Activated effector memory CD4-positive, alpha-beta T cell treated with Interleukin-2 at 50 U/mL for 16 hours (primary cell): Measurements from ENCODE around the gene NUB1.
A peak's percentile ranks its signal among the peaks of the same experiment; 100 is the strongest.

Experiments
- DNase-seq: peaks from one replicate; pipeline ENCODE4 v3.0.0-alpha.2; 2020

The NUB1 gene

GRCh38 chr7:151379534-151380198 lies 38.1 kb downstream of the NUB1 start:
- DNase-seq: no peak

GRCh38 chr7:151380199-151381097 lies 38.8 kb downstream of the NUB1 start:
- no peak for DNase-seq

- DNase-seq: no peak
Observed at GRCh38 chr7:151381098-151381347, 39.4 kb downstream of the NUB1 start.

- peak; percentile 46 for DNase-seq
Observed at GRCh38 chr7:151381348-151382078, 39.9 kb downstream of the NUB1 start.

- DNase-seq: peak; percentile 23
Observed at GRCh38 chr7:151382079-151382885, 40.7 kb downstream of the NUB1 start.

- DNase-seq: no peak
Observed at GRCh38 chr7:151383638-151384351, 42.2 kb downstream of the NUB1 start.

- DNase-seq: no peak
Observed at GRCh38 chr7:151384352-151384697, 42.7 kb downstream of the NUB1 start.

GRCh38 chr7:151384776-151385625 lies 43.4 kb downstream of the NUB1 start:
- DNase-seq: no peak

- DNase-seq: no peak
Observed at GRCh38 chr7:151385626-151386300, 44.2 kb downstream of the NUB1 start.

- no peak for DNase-seq
Observed at GRCh38 chr7:151386301-151387160, 44.9 kb downstream of the NUB1 start.

GRCh38 chr7:151387161-151388006 lies 45.8 kb downstream of the NUB1 start:
- DNase-seq: no peak

- DNase-seq: no peak
Observed at GRCh38 chr7:151388007-151388297, 46.3 kb downstream of the NUB1 start.

- no peak for DNase-seq
Observed at GRCh38 chr7:151388430-151388829, 46.8 kb downstream of the NUB1 start.

- DNase-seq: no peak
Observed at GRCh38 chr7:151389096-151389767, 47.6 kb downstream of the NUB1 start.

GRCh38 chr7:151389768-151390597 lies 48.4 kb downstream of the NUB1 start:
- no peak for DNase-seq

- no peak for DNase-seq
Observed at GRCh38 chr7:151390598-151391357, 49.2 kb downstream of the NUB1 start.

- no peak for DNase-seq
Observed at GRCh38 chr7:151391358-151391730, 49.7 kb downstream of the NUB1 start.
